Right lobe of liver (tissue), 4 donors: Measurements from ENCODE around the gene HIC1.

ENCODE experiments used
- POLR2A ChIP-seq: fragments of 450-650 bp; IDR thresholded peaks from one replicate; pipeline ENCODE4 v1.6.1; 2017; ENCODE audit warnings: antibody characterized with exemption, mild to moderate bottlenecking
- TF ChIP-seq, protein P1 (sequence below), 4 donors: fragments of 200-600 bp in 3 of 4; fragments of 450-650 bp in 1 of 4; IDR thresholded peaks; one replicate each; pipeline versions ENCODE4 v1.5.1 to v1.8.0; 2016 to 2022; ENCODE audit warnings: antibody characterized with exemption in 4 of 4, mild to moderate bottlenecking in 2 of 4
- donor health status: DM: no; HTN: no; CAD: no.
- donor health status: DM: no; HTN: no; CAD: no.
- donor health status: DM: no; HTN: yes; CAD: no.

DNA sequence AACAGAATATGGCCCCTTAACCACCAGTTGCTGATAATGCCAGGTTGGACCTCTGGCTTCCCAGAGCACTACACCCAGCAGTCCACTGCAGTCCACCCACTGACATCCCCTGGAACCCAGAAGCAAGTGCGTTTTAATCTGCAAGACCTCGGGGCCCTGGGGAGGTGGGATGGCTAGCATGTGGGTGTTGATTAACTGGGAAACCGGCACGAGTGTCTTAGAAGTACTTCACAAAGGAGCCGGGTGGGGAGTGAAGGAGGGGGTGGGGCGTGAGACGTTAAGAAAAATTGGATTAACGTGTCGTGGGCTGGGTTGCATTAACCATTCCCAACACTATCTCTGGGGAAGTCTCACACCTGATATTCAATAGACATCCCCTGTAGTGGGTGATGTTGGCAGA lies 6.1 kb upstream of the HIC1 start:
- TF ChIP-seq, protein P1, sequence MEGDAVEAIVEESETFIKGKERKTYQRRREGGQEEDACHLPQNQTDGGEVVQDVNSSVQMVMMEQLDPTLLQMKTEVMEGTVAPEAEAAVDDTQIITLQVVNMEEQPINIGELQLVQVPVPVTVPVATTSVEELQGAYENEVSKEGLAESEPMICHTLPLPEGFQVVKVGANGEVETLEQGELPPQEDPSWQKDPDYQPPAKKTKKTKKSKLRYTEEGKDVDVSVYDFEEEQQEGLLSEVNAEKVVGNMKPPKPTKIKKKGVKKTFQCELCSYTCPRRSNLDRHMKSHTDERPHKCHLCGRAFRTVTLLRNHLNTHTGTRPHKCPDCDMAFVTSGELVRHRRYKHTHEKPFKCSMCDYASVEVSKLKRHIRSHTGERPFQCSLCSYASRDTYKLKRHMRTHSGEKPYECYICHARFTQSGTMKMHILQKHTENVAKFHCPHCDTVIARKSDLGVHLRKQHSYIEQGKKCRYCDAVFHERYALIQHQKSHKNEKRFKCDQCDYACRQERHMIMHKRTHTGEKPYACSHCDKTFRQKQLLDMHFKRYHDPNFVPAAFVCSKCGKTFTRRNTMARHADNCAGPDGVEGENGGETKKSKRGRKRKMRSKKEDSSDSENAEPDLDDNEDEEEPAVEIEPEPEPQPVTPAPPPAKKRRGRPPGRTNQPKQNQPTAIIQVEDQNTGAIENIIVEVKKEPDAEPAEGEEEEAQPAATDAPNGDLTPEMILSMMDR (IDR thresholded peaks at IDR 0.05) = no peak
- TF ChIP-seq POLR2A = no peak
